ENCODE data around the gene KLHDC7B.

The KLHDC7B gene

DNA sequence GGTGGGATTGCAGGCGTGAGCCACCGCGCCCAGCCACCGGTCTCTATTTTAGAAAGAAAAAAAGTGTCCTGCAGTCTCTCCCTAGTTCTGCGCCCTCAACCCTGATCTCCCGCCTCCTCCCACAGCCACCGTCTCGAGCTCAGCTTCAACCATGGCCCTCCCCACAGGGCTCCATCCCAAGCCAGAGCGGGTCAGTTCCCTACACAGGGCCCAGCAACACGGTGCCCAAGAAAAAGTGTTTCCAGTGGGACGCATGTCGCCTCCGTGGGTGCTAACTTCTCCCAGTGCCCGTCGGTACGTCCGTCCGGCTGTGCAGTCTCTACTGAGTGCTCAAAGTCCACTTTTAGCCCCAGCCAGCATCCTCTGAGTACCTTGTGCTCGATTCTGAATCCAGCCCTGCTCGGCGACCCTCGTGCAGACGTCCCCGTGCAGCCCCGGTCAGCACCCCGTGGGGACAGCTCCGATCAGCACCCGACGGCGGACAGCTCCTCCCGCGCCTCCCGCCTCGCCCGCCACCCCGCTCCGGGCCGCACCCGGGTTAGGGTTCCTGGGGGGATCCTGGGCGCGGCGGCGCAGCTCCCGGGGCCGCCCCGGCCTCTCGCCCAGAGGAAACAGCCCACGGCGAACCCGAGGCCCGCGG, 54.2 kb downstream of the KLHDC7B start:
- peak; percentile 33 for DNase-seq

DNA sequence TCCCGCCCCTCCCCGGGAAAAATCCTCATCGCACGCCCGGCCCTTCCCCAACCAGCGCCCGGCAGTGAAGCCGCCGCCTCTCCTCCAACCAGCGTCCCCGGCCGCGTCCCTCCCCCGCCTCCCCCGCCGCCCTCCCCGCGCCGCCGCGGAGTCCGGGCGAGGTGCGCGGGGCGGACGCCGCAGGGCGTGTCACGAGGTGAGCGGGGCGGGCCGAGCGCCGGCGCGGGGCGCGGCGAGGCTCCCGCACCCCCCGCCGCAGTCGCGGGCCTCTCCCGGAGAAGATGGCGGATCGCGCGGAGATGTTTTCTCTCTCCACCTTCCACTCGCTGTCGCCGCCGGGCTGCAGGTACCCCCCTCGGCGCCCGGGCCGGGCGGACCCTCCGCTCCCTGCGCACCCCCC, 54.8 kb downstream of the KLHDC7B start, which contains the start of gene MAPK8IP2:
Gene MAPK8IP2 (plus strand): TSS at position 256 of the 400 bp plus-strand sequence. CDS start 26 bp downstream, at position 282.
- no peak for DNase-seq
